Parathyroid adenoma (tissue), 2 donors: ENCODE data around the gene GPR62.

Source experiments
- H2AFZ ChIP-seq: fragments of 300-600 bp; sonication (generic); one replicate; pipeline ENCODE4 v1.7.0; 2017; ENCODE audit warnings: antibody characterized with exemption, mild to moderate bottlenecking
- H3K27ac ChIP-seq: fragments of 300-600 bp; sonication (generic); one replicate; pipeline ENCODE4 v1.7.0; 2017
- H3K27me3 ChIP-seq: fragments of 300-600 bp; sonication (generic); one replicate; pipeline ENCODE4 v1.7.0; 2017; ENCODE audit warnings: low read length; ENCODE audit not compliant: control insufficient read depth, insufficient read depth
- H3K36me3 ChIP-seq: fragments of 300-600 bp; sonication (generic); one replicate; pipeline ENCODE4 v1.7.0; 2017; ENCODE audit warnings: low read length; ENCODE audit not compliant: control insufficient read depth, insufficient read depth
- H3K4me1 ChIP-seq: fragments of 300-600 bp; sonication (generic); one replicate; pipeline ENCODE4 v1.7.0; 2017; ENCODE audit warnings: control low read depth
- H3K4me2 ChIP-seq: fragments of 300-600 bp; sonication (generic); one replicate; pipeline ENCODE4 v1.7.0; 2017; ENCODE audit warnings: low read length
- H3K4me3 ChIP-seq: fragments of 300-600 bp; sonication (generic); one replicate; pipeline ENCODE4 v1.7.0; 2017; ENCODE audit warnings: low read depth, low read length
- H3K79me2 ChIP-seq: fragments of 300-600 bp; sonication (generic); one replicate; pipeline ENCODE4 v1.7.0; 2017; ENCODE audit warnings: control low read depth
- H3K9ac ChIP-seq: fragments of 300-600 bp; sonication (generic); one replicate; pipeline ENCODE4 v1.7.0; 2017; ENCODE audit warnings: mild to moderate bottlenecking
- H3K9me3 ChIP-seq: fragments of 300-600 bp; sonication (generic); one replicate; pipeline ENCODE4 v1.7.0; 2017; ENCODE audit warnings: low read length; ENCODE audit not compliant: control insufficient read depth
- CTCF ChIP-seq: fragments of 300-600 bp; sonication (generic); IDR thresholded peaks from one replicate; pipeline ENCODE4 v1.7.0; 2017; ENCODE audit warnings: antibody characterized with exemption, mild to moderate bottlenecking
- donor health status: primary hyperparathyroidism.

Gene GPR62

GRCh38 chr3:51980253-51980652 lies 25.1 kb downstream of the GPR62 start:
- Histone ChIP-seq H2AFZ (no peak overlapping the region), H3K4me3 (no peak overlapping the region), H3K9ac (no peak overlapping the region), H3K4me1 (peaks cover 13% of the 10 kb centered on the region), H3K36me3 (no peaks in the 10 kb centered on the region), H3K27me3 (no peaks in the 10 kb centered on the region), H3K79me2 (peaks cover 8% of the 10 kb centered on the region), H3K9me3 (no peaks in the 10 kb centered on the region), H3K27ac (no peak overlapping the region), H3K4me2 (no peak overlapping the region)
- no peak for TF ChIP-seq CTCF

GRCh38 chr3:51982352-51982837 lies 27.2 kb downstream of the GPR62 start:
- peaks cover 8% of the 10 kb centered on the region for H3K79me2 ChIP-seq
- H3K4me2 ChIP-seq, result peak overlapping the region; percentile 80
- H2AFZ ChIP-seq, result peak overlapping the region; percentile 78
- H3K4me1 ChIP-seq, result peaks cover 9% of the 10 kb centered on the region
- peak overlapping the region; percentile 70 for H3K4me3 ChIP-seq
- H3K9me3 ChIP-seq, result no peaks in the 10 kb centered on the region
- no peaks in the 10 kb centered on the region for H3K27me3 ChIP-seq
- no peak overlapping the region for H3K9ac ChIP-seq
- H3K36me3 ChIP-seq, result no peaks in the 10 kb centered on the region
- peak; percentile 49 for TF ChIP-seq CTCF
- peak overlapping the region; percentile 91 for H3K27ac ChIP-seq

- no peaks in the 10 kb centered on the region for H3K27me3 ChIP-seq
- peaks cover 8% of the 10 kb centered on the region for H3K79me2 ChIP-seq
- H3K36me3 ChIP-seq, result no peaks in the 10 kb centered on the region
- peak within 1 kb of the TSS; percentile 78 for H2AFZ ChIP-seq
- H3K9ac ChIP-seq, result no peak within 1 kb of the TSS
- no peaks in the 10 kb centered on the region for H3K9me3 ChIP-seq
- peak within 1 kb of the TSS; percentile 80 for H3K4me2 ChIP-seq
- peak within 1 kb of the TSS; percentile 91 for H3K27ac ChIP-seq
- peak within 1 kb of the TSS; percentile 70 for H3K4me3 ChIP-seq
- H3K4me1 ChIP-seq, result peaks cover 9% of the 10 kb centered on the region
- no peak for TF ChIP-seq CTCF
Observed at GRCh38 chr3:51982838-51983577, 27.8 kb downstream of the GPR62 start, which contains the start of gene ACY1. ACY1 (plus strand) TSS chr3:51983535; CDS start chr3:51984065, 530 bp downstream.

GRCh38 chr3:51983578-51984268 lies 28.5 kb downstream of the GPR62 start:
- Histone ChIP-seq H3K4me2 (peak overlapping the region; percentile 80), H3K36me3 (no peaks in the 10 kb centered on the region), H3K4me1 (peaks cover 9% of the 10 kb centered on the region), H3K27me3 (no peaks in the 10 kb centered on the region), H3K9ac (no peak overlapping the region), H3K4me3 (peak overlapping the region; percentile 70), H3K79me2 (peaks cover 8% of the 10 kb centered on the region), H3K27ac (peak overlapping the region; percentile 91), H3K9me3 (no peaks in the 10 kb centered on the region), H2AFZ (peak overlapping the region; percentile 78)
- no peak for TF ChIP-seq CTCF
